ENCODE data around the gene MTERF4.

DNA sequence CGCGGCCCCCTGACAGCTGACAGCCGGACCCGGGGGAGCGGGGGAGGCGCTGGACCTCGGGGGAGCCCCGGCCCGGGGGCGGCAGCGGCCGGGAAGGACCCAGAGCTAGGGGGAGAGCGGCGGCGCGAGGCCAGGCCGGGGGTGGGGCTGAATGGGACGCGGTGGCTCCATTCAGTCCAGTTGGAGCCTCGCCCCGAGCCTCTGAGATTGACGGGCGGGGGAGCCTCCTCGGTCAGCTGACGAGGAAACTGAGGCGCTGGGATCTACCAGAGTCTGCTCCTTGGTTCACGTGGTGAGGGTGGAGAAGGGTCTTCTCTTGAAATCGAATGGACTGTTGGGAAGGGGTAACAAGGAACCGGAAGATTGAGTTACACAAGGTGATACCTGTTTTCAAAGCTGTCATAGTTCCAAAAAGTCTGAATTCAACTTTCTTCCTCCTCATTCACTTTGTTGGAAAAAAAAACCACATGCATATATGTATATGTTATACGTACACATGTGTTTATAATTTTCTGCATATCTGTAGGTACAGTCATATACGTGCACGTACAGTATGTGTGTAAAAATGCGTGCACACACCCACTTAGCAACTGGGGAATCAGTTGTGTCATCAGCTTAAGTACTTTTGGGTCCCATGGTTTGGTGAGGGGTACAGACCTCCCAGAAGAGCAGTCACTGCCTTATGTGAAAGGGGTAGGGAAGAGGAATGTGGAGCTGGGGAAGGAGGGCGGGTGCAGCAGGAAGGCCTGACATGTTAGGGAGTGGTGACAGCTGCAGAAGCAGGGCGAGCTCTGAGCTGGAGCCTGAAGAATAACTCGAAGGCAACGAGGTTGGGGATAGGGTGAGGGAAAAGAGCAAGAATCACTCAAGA lies 48.8 kb upstream of the MTERF4 start:
- no peak for TF ChIP-seq SP2 (CRISPR knock-in tag; IDR thresholded peaks at IDR 0.05)
- no peak for TF ChIP-seq TARDBP (CRISPR knock-in tag; IDR thresholded peaks at IDR 0.05)
- TF ChIP-seq NFATC3 (CRISPR knock-in tag; IDR thresholded peaks at IDR 0.05): no peak
- peak; percentile 62 for TF ChIP-seq RBFOX2 (IDR thresholded peaks at IDR 0.05; ENCODE audit: low read depth, low read length)
- TF ChIP-seq, protein P1, sequence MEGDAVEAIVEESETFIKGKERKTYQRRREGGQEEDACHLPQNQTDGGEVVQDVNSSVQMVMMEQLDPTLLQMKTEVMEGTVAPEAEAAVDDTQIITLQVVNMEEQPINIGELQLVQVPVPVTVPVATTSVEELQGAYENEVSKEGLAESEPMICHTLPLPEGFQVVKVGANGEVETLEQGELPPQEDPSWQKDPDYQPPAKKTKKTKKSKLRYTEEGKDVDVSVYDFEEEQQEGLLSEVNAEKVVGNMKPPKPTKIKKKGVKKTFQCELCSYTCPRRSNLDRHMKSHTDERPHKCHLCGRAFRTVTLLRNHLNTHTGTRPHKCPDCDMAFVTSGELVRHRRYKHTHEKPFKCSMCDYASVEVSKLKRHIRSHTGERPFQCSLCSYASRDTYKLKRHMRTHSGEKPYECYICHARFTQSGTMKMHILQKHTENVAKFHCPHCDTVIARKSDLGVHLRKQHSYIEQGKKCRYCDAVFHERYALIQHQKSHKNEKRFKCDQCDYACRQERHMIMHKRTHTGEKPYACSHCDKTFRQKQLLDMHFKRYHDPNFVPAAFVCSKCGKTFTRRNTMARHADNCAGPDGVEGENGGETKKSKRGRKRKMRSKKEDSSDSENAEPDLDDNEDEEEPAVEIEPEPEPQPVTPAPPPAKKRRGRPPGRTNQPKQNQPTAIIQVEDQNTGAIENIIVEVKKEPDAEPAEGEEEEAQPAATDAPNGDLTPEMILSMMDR (CRISPR knock-in tag; IDR thresholded peaks at IDR 0.05): no peak
- TF ChIP-seq, protein P2, sequence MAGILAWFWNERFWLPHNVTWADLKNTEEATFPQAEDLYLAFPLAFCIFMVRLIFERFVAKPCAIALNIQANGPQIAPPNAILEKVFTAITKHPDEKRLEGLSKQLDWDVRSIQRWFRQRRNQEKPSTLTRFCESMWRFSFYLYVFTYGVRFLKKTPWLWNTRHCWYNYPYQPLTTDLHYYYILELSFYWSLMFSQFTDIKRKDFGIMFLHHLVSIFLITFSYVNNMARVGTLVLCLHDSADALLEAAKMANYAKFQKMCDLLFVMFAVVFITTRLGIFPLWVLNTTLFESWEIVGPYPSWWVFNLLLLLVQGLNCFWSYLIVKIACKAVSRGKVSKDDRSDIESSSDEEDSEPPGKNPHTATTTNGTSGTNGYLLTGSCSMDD (CRISPR knock-in tag; IDR thresholded peaks at IDR 0.05): no peak
- TF ChIP-seq FOSL2 (CRISPR knock-in tag; IDR thresholded peaks at IDR 0.05): no peak
- TF ChIP-seq IRF2 (CRISPR knock-in tag; IDR thresholded peaks at IDR 0.05): no peak
- TF ChIP-seq ZNF652 (CRISPR knock-in tag; IDR thresholded peaks at IDR 0.05; ENCODE audit: borderline replicate concordance, low read depth): no peak
